ENCODE data around the gene GAB3.

Gene GAB3

DNA sequence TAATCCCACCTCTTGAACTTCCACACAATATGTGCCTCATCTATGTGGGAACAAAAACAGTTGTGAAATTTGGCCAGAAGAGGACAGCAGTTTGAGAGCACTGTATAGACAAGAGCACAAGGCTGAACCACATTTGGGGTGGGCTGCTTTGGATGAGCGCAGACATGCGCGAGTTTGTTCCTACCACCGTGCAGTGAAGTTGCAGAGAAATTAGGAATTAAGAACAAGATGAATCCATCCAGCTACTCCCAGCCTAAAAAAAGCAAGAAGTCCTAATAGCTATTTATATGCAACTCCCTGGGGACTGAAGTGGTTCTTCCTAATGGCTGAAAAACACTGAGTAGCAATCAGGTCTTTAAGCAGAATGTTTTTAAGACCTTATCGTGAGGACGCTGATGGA is 1.0 kb downstream of the GAB3 start:
- DNase-seq: no peak

GRCh38 chrX:154748712-154749339 is 2.1 kb downstream of the GAB3 start:
- peak; percentile 23 for DNase-seq

- DNase-seq: no peak
Measured at GRCh38 chrX:154742613-154743012, 8.3 kb downstream of the GAB3 start.

DNA sequence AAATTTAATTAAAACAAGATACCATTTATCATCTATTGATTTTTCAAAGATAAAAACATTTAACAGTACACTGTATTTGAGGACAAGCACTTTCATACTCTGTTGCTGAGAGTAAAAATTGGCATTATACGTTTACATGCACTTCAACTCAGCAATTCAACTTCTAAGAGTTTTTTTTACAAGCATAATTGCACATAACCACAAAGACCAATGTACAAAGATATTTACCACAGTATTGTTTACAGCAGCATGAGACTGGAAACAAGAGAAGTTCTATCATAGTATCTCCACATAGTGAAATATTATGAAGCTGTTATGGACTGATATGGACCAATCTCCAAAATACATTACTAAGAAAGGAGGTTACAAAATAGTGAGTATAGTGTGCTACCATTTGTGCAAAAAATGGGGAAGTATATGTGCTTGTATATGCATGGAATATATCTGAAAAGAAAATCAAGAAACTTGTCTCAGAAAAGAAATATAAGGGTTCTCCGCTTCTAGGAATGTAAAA is 10.9 kb downstream of the GAB3 start:
- no peak for DNase-seq

DNA sequence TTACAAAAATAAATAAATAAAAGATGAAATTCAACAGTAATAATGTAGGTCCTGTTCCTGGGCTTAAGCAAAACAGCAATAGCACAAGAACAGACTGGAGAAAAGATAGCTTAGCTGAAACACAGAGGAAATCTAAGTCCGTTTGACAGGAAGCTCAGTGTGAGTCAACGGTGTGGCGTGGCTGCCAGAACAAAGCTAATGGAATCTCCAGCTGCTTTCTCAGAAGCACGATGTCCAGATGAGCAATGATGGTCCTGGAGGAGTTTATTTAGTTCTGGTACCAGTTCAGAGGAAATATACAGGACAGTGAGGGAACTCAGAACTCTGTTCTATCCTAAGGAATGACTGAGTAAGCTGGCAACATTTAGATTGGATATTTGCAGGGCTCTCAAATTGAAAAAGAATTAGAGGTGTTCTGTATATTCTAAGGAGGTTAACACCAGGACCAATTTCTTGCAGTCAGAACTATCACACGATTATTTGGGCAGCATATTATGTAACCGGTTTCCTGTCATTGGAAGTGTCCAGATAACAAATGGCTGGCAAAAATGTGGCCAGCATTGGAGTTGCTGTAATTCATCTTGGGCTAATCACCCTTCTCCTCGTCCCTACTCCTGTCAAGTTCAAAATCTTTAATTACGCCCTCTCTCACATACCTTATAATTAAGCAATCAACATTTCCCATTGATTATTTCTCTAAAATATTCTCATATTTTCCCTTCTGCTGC is 12.7 kb downstream of the GAB3 start:
- DNase-seq: peak; percentile 15

- no peak for DNase-seq
Measured at GRCh38 chrX:154737136-154737535, 13.7 kb downstream of the GAB3 start.

- no peak for DNase-seq
Measured at GRCh38 chrX:154735695-154736393, 15.0 kb downstream of the GAB3 start.

GRCh38 chrX:154734061-154734781 is 16.7 kb downstream of the GAB3 start:
- DNase-seq: peak; percentile 50

DNA sequence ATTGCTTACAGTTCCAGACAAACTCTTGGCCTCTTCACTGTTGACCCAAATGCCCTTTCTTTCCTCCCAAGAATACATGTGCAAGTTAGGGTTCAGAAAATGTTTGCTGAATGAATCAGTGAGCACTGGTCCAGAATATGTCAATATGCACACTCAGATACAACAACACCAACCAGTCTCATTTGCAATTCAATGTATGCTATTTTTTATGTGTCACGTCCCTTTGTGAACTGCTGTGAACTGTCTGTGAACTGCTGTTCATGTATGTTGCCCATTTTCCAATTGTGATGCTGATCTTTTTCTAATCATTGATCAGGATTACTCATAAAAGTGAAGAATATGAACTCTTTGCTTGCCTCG is 17.8 kb downstream of the GAB3 start:
- no peak for DNase-seq

GRCh38 chrX:154732421-154733065 is 18.3 kb downstream of the GAB3 start:
- DNase-seq: peak; percentile 30

- no peak for DNase-seq
Measured at GRCh38 chrX:154731881-154732280, 19.0 kb downstream of the GAB3 start.

GRCh38 chrX:154731184-154731583 is 19.7 kb downstream of the GAB3 start:
- no peak for DNase-seq

DNA sequence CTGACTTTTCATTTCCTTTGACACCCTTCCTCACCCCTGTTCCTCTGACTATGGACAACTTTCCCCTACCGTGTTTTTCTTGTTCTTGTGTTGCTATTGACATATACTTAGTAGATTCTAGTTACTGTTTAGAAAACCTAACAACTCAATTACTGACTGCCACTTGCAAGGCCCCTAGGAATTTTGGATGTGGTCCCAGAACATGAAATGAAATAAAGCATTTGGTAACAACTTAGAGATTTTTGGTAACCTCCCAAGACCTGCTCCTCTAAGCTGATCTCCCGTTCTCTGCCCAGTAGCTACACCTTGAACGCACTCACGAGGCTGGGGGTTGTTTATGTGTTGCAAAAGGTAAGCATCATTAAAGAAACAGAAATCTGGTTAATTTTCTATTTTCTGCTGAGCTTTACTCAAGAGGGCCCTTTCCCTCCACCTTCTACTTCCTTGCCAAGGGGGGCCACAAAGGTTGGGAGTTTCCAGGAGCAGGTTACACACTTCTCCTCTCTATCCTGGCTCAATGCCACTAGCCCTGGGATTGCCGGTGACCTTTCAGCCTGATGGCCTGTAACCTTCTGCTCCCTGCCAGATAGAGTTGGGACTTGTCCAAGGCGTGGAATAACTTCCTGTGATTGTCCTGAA is 20.5 kb downstream of the GAB3 start:
- DNase-seq: no peak

GRCh38 chrX:154729439-154729838 is 21.4 kb downstream of the GAB3 start:
- no peak for DNase-seq

DNA sequence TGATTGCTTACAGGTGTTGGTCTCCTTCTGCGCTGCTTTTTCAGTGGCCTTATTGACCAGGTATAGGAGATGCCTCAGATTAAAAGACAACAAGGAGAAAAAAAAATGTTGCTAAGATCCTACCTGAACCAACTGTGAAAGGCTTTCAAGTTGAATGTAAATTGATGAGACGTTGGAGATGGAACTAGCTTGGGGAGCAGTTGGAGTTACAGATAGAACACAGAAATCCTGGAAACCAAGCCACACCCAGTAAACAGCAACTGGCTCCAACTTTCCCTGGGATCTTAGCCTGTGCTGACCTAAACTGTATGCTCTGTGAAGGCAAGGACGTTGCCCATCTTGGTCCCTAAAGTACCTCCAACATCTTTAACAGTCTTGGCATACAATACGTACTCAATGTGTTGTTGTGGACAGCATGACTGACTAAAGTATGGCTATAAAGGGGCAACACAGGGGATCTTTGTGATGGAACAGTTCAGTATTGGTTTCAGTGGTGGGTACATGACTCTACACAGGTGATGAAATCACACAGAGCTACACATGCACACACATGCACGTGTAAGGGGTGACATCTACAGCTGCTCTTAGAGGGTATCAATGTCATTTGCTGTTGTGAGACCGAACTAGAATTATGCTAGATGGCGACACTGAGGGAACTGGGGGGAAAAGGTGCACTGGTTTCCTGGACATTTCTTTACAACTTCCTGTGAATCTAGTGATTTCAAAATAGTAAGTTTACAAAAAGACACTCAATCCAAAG is 22.3 kb downstream of the GAB3 start:
- DNase-seq: no peak

- no peak for DNase-seq
Measured at GRCh38 chrX:154727871-154728270, 23.0 kb downstream of the GAB3 start.

- DNase-seq: no peak
Measured at GRCh38 chrX:154727418-154727817, 23.5 kb downstream of the GAB3 start.

- no peak for DNase-seq
Measured at GRCh38 chrX:154724993-154725756, 25.7 kb downstream of the GAB3 start.

GRCh38 chrX:154721155-154721554 is 29.7 kb downstream of the GAB3 start:
- DNase-seq: no peak

GRCh38 chrX:154720067-154720466 is 30.8 kb downstream of the GAB3 start:
- DNase-seq: no peak

All from KG1 (cell line).